Stimulated activated naive CD4-positive, alpha-beta T cell (primary cell): Measurements from ENCODE around the gene TPRN.

Experiments
- DNase-seq, 6 experiments: peaks; one replicate each; lab custom pipeline; 2025; lab: John Stamatoyannopoulos, UW

Gene TPRN

DNA sequence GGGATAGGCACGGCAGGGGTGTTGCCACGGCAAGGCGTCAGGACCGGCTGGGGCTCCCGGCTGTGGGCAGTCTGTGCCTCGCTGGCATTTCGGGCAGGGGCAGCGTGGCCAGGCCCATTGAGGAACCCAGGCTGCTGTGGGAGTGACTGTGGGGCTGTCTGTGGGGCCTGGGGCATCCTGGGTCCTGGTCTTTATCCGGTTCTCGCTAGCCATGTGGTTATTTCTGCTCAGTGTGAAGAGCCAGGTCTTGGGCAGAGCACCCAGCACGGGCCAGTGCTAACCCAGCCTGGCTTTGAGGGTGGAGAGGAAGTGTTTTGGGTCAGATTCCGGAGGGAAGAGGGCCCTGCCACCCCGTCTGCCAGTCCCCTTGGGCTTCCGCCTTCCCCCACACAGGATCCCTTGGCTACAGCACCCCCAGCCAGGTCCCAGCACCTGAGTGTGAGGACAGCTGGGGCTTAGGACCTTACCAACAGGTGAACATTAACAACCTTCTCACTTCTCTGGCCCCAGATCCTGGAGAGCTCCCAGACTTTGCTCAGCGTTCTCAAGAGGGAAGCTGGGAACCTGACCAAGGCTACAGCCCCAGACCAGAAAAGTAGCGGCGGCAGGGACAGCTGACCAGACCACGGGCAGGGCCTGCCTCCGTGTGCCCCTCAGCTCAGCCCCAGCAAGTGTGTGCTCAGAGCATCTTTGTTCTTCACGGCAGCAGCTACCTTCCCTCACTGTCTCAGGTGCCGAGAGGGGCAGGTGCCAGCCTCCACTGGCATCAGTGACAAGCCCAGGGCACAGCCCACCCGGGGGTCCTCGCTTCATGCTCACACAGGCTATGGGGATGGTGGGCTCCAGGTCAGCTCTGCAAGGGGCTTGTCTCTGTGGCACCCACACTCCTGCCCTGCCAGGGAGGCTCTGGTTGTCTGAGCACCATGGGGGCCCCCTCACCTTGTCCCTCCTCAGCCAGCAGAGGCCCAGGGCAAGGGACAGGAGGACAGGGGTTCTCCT, 10.9 kb downstream of the TPRN start:
- DNase-seq: no peak

DNA sequence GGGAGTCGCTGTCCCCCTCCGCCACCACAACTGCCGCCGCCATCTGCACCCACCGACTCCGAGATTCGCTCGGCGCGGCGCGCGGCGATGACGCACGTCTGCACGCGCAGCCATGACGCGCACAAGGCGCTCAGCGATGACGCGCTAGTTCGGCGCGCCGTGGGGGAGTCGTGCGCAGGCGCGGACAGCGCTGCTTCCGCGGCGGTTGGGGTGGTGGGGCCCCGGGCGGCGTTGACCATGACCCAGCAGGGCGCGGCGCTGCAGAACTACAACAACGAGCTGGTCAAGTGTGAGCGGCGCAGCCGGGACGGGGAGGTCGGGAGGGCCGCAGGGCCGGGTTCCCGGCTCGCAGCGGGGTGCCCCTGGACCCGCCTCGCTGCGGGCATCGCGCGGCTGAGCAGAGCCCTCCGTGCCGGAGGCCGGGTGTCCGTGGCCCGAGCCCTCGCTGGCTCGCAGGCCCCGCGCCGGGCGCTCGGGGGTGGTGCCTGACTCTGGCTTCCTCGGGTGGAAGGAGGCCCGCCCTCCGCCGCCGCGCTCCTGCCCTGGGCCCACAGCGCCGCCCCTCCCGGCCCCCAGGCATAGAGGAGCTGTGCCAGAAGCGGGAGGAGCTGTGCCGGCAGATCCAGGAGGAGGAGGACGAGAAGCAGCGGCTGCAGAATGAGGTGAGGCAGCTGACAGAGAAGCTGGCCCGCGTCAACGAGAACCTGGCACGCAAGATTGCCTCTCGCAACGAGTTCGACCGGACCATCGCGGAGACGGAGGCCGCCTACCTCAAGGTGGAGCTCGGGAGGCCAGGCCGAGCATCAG, 11.8 kb downstream of the TPRN start, which contains the start of the genes ANAPC2 and SSNA1:
ANAPC2 (minus strand) TSS at position 71 of the 807 bp plus-strand sequence; CDS start at position 43, 28 bp downstream.
SSNA1 (plus strand) TSS at position 187 of the 807 bp plus-strand sequence; CDS start at position 238, 51 bp downstream.
- peak; percentile 80 to 95 (median 90) for DNase-seq

DNA sequence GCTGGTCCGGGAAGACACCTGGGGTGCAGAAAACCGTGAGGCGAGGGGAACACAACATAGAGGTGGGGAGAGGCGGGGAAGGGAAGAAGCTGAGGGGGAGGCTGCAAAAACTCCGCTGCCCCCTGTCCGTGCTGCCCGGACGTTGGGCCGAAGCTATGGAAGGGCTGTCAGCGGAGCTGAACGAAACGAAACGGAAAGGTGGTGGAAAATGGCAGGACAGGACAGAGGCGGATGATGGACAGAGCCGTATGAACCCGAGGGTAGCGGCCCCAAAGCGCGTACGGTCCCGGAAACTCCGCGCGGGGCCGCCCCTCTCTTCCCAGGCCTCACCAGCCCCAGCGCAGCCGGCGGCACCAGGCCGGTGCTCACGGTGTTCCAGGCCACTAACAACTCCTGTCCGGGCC, 12.5 kb downstream of the TPRN start:
- no peak for DNase-seq

DNA sequence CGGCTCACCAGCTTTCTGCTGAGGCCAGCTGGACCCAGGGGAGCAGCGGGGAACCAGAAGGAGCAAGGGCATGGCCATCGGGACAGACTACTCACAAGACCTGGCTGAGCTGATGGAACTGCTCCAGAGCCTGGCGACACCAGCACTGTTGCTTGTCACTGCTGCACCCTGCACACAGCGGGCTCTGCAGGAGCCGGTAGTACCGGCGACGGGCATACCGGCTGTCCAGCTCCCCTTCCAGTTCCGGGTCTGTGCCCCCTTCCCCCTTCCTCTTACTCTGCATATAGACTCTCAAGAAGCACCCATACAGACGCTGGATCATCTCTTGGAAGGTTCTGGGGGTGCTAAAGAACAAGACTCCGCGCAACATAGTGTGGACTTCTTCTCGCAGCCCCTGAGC, 13.2 kb downstream of the TPRN start:
- no peak for DNase-seq

DNA sequence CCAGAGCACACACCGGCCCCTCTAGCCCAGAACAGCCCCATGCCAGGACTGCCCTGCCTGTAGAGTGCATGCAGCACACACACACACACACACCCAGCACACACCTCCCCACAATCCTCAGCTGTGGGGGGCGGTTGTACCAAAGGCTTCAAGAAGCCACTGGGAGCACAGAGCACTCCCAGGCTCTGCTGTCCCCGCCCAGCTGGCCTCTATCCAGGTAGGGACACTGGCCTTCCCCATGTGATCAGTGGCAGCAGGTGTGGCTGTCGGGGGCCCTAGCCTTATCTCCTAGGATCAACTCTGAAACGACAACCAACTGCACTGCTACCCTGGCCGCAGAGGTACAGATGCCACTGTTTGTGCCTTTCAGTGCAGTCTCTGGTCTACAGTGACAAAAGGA, 14.2 kb downstream of the TPRN start:
- no peak for DNase-seq

DNA sequence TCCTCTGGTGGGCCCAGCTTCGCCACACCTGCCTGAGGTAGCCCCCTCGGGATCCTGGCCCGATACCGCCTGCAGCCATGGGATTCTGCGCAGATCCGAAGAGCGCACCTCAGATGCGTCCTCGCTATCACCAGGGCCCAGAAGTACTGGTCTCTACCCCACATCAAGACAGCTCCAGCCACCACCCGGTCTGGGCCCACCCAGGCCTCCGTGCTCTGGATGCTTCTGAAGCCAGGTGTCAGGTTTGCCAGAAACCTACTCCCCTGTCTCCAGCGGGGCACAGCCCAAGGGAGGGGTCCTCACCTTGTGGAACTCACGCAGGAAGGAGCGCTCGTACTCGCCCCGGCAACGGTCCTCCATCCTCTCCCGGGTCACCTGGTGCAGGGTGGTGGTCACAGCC, 14.6 kb downstream of the TPRN start:
- DNase-seq: no peak

DNA sequence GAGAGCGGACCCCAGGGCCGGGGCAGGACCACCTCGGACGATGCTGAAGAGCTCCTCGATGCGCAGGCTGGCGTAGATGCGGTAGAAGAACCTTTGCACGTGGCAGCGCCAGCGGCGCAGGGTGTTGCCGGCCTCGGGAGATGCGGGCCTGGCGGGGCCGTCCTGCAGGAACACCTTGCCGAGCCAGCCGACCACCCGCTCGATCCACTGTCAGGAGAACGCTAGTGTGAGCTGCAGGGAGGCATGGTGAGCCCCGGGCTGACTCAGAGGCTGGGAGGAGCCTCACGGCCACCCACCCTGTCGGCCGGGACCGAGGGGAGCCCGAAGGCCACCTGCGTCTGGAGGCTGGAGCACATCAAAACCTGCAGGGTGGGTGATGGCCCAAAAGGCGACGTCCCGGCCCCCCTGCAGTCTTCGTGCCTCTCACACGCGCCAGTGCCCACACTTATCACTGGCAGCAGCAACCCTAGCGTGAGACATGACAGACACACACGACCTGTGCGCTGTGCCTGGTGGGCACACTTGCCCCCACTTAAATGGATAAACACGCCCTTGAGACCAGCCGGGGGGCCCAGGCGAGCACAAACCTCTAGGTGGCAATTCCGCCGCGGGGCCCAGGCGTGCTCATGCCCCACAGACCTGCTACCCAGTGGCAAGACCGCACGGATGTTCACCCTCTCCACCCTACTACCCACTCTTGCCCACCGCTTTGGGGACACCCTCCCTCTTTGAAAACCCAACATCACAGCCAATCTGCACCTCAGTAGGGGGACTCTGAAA, 15.5 kb downstream of the TPRN start:
- DNase-seq: no peak

DNA sequence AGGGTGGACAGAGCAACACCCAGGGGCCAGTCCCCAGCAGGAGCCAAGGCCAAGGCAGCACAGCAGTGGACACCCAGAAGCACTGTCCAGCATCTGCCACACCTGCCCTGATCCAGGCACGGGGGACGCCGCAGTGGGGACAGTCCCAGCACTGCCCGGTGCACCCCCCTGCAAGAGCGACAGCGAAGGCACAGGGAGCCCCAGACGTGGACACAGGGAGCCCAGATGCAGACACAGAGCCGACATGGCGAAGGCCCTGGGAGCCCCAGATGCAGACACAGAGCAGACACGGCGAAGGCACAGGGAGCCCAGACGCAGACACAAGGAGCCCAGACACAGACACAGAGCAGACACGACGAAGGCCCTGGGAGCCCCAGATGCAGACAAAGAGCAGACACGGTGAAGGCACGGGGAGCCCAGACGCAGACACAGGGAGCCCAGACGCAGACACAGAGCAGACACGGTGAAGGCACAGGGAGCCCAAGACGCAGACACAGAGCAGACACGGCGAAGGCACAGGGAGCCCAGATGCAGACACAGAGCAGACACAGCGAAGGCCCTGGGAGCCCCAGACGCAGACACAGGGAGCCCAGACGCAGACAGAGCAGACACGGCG, 16.5 kb downstream of the TPRN start:
- DNase-seq: no peak

DNA sequence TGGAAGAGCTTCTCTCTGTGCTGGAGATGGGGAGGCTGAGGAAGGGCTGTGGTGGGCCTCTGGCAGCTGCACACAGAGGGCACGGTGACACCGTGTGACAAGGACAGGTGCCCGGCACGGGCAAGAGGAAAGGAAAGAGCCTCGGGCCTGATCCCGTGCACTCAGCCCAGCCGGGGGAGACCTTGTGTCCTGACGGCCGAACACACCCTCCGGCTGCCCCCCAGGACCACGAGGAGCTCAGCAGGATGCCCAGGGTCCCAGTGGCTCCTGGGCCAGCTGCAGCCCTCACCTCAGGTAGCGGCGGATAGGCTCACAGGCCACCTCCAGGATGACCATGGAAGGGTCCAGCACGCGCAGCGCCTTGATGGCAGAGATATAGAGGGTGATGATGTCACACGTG, 17.7 kb downstream of the TPRN start:
- no peak for DNase-seq

DNA sequence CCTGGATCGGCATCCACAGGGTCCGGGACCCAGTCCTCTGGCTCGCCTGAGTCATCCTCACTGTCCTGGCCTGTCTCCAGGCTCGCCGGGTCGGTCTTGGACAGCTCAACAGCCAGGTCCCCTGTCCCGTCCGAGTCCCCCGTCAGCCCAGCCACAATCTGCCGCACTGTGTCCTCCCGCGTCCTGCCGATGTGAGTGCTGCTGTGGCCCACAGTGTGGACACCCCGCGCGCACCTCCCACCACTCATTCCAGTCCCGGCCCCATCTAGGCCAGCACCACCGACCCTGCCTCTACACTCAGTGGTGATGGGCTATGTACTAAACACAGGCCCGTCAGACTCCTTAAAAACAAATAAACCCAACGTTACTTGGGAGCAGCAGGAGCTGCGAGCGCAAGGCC, 18.9 kb downstream of the TPRN start:
- DNase-seq: no peak

DNA sequence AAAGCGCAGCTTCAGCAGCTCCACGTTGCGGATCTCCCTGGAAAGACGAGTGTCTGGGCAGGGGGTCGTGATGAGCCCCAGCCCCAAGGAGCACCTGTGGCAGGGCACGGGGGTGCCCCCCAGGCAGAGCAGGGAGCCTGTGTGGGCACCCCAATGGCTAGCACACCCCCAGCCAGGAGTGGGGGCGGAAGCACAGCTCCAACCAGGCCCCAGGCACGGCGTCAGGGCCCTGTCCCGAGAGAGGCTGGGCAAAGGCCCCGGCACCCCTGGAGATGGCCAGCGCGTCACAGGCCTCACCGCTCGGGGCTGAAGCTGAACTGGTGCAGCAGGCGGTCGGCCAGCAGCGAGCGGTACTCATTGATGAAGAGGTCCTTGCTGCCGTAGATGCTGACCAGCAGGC, 20.1 kb downstream of the TPRN start:
- DNase-seq: no peak

DNA sequence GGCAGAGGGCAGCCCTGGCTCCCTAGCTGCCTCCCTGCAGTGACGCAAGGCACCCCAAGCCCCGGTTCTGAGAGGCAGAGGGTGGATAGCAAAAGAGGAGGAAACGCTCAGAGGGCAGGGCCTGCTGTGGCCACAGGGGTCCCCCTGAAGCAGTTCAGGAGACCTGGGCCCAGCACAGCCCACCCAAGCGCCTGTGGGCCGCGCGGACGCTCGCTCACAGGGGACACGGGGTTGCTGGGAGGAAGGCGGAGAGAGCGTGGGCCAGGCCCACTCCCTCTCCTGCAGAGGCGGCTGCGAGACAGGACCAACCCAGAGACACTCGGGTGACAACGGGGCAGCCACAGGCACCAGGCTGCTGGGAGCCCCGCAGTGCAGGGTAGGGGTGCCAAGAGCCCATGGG, 20.8 kb downstream of the TPRN start:
- no peak for DNase-seq

DNA sequence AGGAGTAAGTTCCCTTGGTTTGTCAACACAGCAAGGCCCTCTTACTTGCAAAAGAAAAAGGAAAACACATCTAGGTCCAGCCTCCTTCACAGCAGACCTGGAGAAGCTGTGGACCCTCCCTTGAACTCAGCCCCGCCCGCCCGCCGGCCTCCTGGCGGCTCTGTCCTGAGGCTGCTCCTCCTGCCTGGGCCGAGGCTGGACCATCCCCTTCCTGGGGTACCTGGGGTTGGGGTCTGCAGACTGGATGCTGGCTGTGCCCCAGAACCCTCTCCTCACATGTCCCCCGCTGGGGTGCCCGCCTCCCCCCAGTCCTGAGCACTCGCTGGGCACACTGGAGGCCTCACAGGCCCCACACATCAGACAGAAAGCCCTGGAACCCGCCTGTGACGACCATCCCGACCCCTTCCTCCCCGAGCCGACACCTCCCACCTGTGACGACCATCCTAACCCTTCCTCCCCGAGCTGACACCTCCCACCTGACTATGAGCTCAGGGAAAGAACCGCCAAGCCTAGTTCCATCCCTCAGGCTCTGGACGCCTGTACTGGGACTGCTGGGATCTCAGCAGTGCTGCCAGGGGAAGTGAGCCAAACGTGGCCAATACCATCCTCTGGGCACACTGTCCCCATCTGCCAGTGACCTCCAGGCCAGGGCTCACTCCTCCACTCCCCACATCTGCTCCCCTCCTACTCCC, 21.5 kb downstream of the TPRN start:
- DNase-seq: no peak

DNA sequence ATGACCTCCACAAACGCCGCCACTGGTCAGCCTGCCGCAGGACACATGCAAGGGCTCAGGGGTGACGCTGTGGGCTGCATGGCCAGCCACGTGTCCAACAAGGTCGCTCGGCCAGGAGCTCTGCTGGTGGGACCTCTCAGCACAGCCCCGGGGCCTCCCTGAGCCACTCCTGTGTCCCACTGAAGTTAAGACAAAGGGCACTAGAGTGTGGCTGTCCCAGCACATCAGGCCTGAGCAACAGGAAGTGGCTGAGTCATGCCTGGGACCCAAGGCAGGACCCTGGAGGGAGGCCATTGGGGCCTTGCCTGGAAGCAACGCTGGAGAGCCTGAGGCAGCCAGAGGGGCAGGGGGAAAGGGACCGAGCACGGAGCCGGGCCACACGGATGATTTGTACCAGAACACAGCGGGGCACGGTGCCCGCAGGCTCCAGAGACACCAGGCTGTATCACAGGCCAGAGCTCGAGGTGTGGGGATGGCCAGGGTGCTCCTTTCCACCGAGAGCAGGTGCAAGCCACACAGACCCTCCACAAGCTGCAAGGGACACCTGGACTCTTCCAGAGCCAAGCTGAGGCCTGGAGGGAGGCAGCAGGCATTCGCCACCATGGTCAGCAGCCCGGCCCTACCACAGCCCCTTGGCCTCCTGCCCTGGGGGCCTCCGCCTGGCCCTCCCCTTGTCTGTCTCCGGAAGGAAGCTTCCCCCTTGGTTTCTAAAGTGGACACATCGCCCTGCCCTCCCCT, 22.2 kb downstream of the TPRN start:
- no peak for DNase-seq

DNA sequence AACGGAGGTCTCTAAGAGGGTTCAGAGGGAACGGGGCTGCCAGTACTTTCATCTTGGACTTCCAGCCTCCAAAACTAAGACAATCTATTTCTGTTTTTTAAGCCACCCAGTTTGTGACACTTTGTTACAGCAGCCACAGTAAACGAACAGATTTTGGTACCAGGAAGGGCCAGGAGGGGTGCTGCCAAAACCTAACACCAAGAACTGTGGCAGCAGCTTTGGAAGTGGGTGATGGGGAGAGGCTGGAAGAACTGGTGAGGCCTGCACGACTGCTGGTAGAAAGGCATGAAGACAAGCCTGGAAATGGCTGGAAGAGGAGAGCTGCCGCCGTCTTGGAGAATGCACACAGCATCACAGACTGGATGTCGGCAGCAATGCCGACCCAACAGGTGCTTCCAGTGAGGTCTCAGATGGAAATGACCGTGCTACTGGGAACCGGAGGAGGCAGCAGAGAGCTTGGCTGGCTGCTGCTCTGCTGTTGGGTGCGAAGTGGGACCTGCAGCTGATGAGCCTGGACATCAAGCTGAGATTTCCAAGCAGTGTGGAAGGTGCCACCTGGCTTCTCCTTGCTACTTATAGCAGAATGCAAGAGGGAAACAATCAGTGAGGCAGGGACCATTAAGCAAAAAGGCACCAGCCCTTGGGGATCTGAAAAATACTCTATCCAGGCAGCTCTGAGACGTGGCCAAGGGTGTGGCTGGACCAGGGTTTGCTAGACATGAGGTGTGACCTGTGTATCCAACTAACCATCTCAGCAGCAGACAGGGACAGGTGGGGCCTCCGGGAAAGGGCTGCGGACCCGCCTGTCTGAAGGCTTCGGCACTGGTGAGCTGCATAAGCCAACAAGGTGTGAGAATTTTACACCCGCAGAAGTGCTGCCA, 24.0 kb downstream of the TPRN start:
- DNase-seq: peak in 1 of 6 experiments; percentile 17

DNA sequence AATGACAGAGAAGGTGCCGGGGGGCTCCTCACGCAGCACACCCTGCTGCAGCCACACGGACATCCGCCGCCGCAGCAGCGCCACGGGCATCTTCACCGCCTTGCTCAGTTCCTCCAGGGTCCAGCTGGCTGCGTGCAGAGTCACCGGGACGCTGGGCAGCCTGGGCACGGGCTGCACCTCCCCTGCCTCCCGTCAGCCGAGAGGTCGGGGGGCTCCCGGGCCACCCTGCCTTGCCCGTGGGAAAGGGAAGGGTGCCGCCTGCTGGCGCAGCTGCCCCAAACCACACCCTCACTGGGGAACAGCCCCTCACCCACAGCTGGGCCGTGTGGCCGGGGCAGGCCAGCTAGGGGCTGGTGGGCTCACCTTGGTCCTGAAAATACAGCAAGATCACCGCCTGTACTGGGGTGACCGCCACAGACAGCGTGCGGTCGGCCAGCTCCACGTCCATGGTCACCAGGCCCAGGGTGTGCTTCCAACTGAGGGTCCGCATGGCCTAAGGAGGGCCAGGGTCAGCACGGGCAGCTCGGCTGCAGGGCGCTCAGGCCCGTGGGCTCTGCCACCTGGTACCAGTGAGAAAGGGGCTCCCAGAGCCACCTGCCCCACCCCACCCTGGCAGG, 25.1 kb downstream of the TPRN start:
- DNase-seq: peak in 1 of 6 experiments; percentile 5

DNA sequence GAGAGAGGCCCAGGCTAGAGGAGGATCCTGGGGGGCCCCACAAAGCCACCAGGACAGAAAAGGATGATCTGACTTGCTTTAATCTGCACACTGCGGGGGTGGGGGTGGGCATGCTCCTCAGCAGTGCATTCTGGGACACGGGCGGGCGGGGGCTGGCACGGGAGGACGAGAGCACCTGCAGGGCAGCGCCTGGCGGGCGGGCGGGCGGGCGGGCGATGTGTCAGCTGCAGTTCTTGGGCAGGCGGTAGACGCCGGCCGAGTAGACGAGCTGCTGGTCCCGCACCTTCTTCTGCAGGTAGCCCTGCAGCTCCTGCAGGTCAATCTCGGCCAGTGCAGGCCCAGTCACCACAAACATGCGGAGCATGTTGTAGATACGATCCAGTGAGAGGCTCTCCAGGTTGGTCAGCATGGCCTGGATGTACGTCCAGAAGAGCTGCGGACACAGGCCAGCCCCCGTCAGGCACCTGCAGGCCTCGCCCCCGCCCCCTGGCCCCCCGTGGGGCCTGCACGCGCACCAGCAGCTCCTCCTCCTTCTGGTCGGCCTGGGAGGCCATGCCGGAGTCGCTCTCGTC, 25.7 kb downstream of the TPRN start:
- DNase-seq: peak in 1 of 6 experiments; percentile 13
